NB4 (cell line): ENCODE results near the gene OTUD7B.

Source experiments
- CTCF ChIP-seq: IDR thresholded peaks from one replicate; pipeline ENCODE4 v1.5.1; 2012; ENCODE audit warnings: low read depth, low read length
- MYC ChIP-seq: IDR thresholded peaks from 2 replicates; pipeline ENCODE4 v1.6.1; 2011; ENCODE audit warnings: low read depth, low read length

- no peak for TF ChIP-seq CTCF
- no peak for TF ChIP-seq MYC
Measured at GRCh38 chr1:149979245-149979971, 31.1 kb downstream of the OTUD7B start.
